TTC549 (cell line): ENCODE results near the gene SAG.

Experiments
- FAIRE-seq: peaks from 2 replicates; lab custom pipeline; 2012; peaks lifted over from hg19 to GRCh38; lab: Jason Lieb, UNC

The SAG gene

GRCh38 chr2:233307565-233307964 lies at the start of gene SAG:
Gene SAG (plus strand): TSS chr2:233307816. CDS start chr2:233309190, 1,374 bp downstream.
- no peak for FAIRE-seq

DNA sequence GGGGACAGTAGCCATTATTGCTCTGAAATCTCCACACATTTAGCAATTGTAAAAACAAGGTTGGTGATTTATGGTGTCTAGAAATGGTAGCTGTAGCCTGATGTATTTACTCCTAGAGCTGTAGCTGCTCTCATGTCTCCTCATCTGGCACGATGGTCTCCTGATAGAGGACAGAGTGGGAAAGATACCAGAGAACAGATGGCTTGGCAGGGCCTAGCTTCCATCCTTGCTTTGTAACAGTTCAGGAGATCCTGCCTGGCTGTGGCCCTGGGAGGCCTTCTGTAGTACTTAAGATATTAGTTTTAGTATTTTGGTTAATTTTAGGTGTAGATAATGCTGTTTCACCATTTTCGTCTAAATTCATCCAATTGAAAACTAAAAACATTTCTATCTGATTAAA lies 49.4 kb upstream of the SAG start:
- FAIRE-seq: no peak

DNA sequence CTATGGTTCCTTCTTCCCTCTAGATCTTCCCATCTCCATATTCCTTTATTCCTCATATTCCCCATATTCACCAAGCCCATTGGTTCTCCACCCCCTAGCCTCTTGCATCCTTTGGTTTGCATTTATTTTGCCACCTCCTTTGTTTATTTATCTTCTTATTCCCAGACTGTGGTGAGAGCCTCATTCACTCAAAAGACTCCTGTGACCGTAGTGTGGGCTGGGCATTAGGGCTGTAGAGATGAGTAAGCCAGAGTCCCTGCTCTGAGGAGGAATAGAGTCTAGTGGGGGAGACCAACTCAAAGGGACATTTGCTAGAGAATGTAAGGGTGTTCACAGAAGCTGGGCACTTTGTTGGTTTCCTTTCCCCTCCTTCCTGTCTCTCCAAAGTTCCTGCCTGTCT lies 47.9 kb upstream of the SAG start:
- FAIRE-seq: no peak

- FAIRE-seq: no peak
Measured at GRCh38 chr2:233260661-233261060, 47.0 kb upstream of the SAG start.

GRCh38 chr2:233261819-233262555 lies 45.6 kb upstream of the SAG start:
- no peak for FAIRE-seq

DNA sequence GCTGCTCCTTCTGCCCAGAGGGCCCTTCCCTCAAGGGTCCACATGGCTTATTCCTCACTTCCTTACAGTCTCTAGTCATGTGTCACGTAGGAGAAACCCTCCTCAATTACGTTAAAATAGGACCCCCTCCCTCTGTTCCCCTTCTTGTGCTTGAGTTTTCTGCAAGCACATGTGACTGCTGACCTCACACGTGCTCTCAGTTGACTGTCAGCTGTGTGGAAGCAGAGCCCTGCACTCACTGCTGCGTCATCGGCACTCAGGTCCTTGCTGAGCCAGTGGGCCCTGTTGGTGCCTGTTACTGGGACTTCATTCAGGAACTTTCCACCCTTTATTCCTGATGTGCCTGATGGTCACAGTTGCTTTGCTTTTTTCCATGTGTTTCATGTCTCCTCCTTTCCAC lies 45.1 kb upstream of the SAG start:
- no peak for FAIRE-seq

DNA sequence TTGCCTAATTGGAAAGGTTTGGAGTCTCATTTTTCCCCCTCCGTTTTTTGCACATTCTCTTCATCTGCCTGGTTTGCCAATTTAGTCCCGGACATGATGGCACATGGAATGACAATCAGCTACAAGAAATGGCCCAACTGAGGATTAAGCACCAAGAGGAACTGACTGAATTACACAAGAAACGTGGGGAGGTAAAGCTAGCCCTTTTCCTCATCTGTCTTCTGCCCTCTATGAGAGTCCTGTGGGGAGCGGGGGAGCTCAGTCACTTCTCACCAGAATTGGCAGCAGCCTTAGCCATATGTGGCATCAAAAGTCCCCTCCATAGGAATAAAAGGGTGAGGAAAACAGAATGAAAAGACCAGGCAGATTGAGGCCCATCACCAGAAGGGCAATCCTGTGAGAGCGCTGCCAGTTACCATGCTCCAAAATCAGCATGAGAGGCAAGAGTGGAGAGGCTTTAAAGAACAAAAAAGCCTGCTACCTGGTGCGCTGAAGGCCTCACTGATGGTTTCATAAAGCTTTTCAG lies 44.5 kb upstream of the SAG start:
- no peak for FAIRE-seq

DNA sequence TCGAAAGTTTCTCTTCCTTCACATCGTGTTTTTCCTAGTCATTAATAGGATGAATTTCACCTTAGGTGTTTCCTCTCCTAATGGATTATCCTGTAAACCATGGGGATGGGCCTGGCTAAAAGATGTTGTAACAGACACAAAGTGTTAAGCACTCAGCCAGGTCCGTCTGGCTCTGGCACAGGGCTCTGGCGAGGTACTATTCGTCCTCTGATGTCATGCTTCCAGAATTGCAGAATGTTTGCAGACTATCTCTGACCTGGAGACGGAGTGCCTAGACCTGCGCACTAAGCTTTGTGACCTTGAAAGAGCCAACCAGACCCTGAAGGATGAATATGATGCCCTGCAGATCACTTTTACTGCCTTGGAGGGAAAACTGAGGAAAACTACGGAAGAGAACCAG lies 42.9 kb upstream of the SAG start:
- no peak for FAIRE-seq

- FAIRE-seq: no peak
Measured at GRCh38 chr2:233265899-233266431, 41.7 kb upstream of the SAG start.

DNA sequence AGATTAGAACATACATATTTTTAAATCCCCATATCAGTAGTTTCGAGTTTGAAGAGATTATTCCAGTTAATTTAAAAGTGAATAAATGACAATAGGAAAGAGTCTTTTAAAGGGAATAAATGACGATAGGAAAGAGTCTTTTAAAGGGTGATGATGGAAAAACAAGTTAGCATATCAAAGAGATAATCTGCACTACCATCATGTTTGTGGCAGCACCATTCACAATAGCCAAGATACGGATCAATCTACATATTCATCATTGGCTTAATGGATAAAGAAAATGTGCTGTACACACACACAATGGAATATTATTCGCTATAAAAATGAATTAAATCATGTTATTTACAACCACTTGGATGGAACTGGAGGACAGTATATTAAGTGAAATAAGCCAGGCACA lies 41.1 kb upstream of the SAG start:
- FAIRE-seq: no peak

DNA sequence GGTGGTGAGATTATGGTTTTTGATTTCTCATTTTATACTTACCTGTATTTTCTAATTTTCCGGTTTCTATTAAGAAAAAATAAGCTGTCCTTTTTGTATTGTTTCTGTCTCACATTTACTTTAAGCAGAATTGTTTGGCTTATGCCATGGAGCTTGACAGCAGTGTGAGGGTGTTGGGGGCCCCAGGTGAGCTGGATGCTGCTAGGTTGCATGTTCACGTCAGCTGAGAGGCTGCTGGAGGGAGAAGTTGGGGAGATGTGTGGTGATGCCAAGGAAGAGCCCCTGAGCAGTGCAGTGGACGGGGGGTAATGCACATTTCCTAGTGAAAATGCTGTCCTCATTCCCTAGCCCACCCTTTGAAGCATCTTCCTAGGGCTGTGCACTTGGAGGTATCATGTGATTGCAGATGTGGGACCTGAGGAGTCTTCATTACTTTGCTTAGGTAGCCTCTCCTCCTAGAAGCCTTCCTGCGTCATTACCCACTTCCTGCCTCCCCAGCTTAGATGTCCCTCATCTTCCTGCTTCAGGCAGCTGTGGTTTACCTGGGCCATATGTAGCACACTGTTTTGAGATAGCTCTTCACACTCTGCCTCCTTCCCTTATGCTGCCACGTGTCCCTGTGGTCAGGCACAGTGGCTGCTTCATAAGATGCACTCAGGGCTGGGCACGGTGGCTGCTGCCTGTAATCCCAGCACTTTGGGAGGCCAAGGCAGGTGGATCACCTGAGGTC lies 39.9 kb upstream of the SAG start:
- FAIRE-seq: no peak

DNA sequence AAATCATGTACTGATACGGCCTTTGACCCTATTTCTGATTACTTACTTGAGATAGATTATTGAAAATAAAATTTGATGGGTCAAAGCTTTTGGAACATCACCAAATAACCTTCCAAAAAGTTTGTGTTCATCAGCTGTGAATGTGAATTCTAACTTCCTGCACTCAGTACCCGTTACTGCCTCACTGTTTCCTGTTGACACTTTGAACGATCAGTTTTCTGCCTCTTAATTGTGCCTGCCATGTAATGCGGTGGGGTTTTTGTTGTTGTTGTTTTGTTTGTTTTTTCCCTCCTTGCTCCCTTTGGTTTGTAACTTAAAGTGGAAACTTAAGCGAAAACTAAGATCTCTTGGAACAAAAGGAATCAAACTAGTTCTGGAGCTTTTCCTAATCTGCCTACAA lies 37.2 kb upstream of the SAG start:
- no peak for FAIRE-seq

DNA sequence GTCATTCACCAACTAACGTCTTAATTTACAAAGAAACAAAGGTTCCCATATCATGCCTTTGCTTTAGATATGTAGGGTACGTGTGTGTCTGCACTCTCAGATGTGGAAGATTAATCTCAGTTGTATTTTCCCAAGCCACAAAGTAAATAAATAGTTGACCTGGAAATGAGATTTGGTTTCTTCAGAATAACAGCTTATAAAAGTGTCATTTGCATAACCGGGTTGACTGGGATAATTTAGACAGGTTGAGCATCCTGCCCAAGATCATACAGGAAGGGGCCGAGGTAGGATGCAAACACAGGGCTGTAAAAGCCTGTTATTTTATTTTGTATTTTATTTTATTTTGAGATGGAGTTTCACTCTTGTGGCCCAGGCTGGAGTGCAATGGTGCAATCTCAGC lies 36.7 kb upstream of the SAG start:
- no peak for FAIRE-seq

DNA sequence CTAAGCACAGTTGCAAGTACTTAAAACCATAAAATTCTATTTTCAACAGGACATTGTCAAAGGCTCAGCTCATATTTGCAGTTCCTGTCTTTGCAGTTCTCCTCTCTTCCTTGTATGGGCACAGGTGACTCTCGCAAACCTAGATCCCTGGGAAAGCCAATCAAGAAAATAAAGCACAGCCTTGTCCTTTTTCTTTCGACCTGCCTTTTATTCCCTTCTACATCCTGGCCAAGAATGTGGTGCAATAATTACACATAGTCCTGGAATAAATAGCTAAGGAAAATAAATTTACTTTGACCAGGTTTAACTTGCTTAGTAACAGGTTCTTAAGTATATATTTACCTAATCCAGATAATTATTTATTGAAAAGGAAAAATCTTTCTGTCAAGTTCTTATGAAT lies 35.9 kb upstream of the SAG start:
- FAIRE-seq: no peak

DNA sequence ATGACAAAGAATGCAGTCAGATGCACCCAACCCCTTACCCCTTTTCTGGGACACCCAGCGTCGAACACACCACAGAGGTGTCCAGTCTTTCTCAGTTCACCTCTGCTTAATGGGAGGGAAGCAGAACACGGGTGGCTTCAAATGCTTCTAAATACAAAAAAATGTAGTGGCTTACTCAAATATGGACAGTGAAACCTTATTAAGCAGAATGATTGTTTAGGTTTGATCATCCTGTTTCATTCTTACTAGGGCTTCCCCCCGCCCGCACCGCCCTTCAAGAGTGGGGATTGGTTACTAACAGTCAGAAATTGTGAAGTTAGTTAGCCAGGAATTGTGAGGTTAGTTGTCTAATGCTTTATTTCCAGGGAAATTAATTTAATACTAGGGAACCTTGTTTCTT lies 34.5 kb upstream of the SAG start:
- no peak for FAIRE-seq

- FAIRE-seq: no peak
Measured at GRCh38 chr2:233275223-233275622, 32.4 kb upstream of the SAG start.

- FAIRE-seq: no peak
Measured at GRCh38 chr2:233278921-233279320, 28.7 kb upstream of the SAG start.

DNA sequence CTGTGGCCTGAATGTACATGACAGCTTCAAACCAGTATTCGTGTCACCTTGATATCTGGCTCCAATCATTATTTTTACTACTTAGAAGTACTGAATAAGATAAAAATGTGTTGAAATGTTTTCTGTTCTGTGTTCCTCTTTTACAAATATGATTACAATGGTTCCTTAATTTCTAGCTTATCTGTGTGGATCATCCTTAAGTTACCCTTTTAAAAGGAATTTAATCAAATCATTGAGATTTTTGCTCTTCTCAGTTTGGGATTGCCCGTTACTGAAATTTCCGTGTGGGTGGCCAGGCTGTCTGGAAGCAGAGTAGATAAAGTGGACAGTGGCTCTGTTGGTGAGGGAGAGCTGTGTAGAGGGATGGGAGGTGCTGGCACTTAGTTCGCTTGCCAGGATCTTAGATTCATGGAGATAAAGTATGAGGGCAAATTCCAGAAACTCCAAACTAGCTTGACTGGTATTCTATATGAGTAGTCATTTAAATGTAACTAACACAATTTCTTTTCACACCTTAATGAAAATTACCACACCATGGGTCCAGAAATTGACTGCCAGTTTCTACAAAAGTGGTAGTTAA lies 27.4 kb upstream of the SAG start:
- no peak for FAIRE-seq

- FAIRE-seq: no peak
Measured at GRCh38 chr2:233281553-233281952, 26.1 kb upstream of the SAG start.

GRCh38 chr2:233281992-233282603 lies 25.5 kb upstream of the SAG start:
- no peak for FAIRE-seq

DNA sequence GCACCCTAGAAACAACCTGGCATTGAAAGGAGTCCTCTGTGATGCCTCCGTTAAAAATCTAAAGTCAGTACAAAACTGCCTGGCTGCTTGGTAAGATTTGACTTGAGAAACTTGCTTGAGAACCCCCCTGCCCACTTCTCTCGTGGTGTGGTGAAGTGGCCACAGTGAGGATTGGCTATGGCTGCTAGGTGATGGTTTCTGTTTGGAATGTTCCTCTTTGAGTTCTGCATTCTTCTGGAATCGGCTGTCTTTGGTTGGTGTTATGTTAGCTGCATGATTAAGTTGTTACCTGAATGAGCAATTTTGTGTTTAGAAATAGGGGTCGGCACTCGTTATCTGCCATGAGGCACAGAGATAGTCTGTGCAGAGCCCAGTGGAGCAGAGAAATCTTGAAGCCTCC lies 21.7 kb upstream of the SAG start:
- FAIRE-seq: no peak

- no peak for FAIRE-seq
Measured at GRCh38 chr2:233287871-233288270, 19.7 kb upstream of the SAG start.

GRCh38 chr2:233288663-233289062 lies 19.0 kb upstream of the SAG start:
- FAIRE-seq: no peak
